Activated B cell treated with CpG ODN at 0.5 μM for 24 hours (primary cell): ENCODE data around the gene GET4. TPM values are rescaled to one million over a fixed set of nuclear protein-coding genes. Genes with fewer than 3 reads are reported as not detected.

Experiments used
- ATAC-seq: fragments of 200-7000 bp; cut with Tn5 transposase; one replicate; pipeline ENCODE4 v1.10.0; 2021; ENCODE audit warnings: low read depth, mild to moderate bottlenecking, moderate library complexity
- CTCF ChIA-PET: fragments of 350-600 bp; sonication (Branson Sonifier 250); formaldehyde crosslinking; loops from one replicate; lab custom pipeline; 2021; ENCODE audit warnings: antibody characterized with exemption; lab: Charles Lee
- POLR2A ChIA-PET: fragments of 350-600 bp; sonication (Branson Sonifier 250); formaldehyde crosslinking; loops from one replicate; lab custom pipeline; 2021; ENCODE audit warnings: antibody characterized with exemption; lab: Charles Lee
- DNase-seq: peaks from one replicate; pipeline ENCODE4 v3.0.0; 2022
- H3K27ac Mint-ChIP-seq: one replicate; pipeline ENCODE4 v1.8.0; 2020; ENCODE audit warnings: mixed read lengths
- H3K27me3 Mint-ChIP-seq: one replicate; pipeline ENCODE4 v1.8.0; 2021; ENCODE audit warnings: mixed read lengths
- H3K36me3 Mint-ChIP-seq: one replicate; pipeline ENCODE4 v1.8.0; 2021; ENCODE audit warnings: low read depth, mixed read lengths
- H3K4me1 Mint-ChIP-seq: one replicate; pipeline ENCODE4 v1.8.0; 2021; ENCODE audit warnings: mixed read lengths
- H3K4me3 Mint-ChIP-seq: one replicate; pipeline ENCODE4 v1.8.0; 2020; ENCODE audit warnings: mild to moderate bottlenecking, mixed read lengths
- H3K9me3 Mint-ChIP-seq: one replicate; pipeline ENCODE4 v1.8.0; 2020; ENCODE audit warnings: mixed read lengths
- intact Hi-C: fragments of 100-400 bp; cut with micrococcal nuclease; formaldehyde crosslinking; loops from one replicate; pipeline ENCODE4 v1.15.1; 2024
- total RNA-seq: library from RNA; stranded (reverse); gene quantifications from 2 replicates; pipeline ENCODE4 v1.2.3, GENCODE V29; 2022
- TF ChIP-seq, protein P1 (sequence below): fragments of 200-600 bp; IDR thresholded peaks from one replicate; pipeline ENCODE4 v1.8.0; 2022; ENCODE audit warnings: antibody characterized with exemption, mild to moderate bottlenecking

GET4 gene
- total RNA-seq, 1 donor from 2014 or later = 41.4 TPM

DNA sequence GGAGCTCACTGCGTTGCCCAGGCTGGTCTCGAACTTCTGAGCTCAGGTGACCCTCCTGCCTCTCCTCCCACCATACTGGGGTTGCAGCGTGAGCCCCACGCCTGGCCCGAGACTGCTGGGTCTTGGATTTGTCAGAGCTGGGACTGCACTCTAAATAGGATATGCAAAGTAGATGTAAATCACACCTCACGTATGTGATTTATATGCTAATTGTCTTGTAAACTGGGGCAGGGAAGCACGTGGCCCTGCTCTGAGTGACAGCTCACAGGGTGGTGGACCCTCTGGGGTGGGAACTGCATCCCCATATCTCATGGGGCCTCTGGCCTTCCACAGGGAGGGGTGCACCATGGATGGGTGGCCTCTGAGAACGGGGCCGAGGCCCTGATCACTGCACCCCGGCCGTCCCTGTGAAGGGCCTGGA is 34.1 kb downstream of the GET4 start:
- Mint-ChIP-seq H3K4me1 (peaks cover 15% of the 10 kb centered on the region), H3K27ac (no peak overlapping the region), H3K4me3 (peak overlapping the region; percentile 74), H3K9me3 (no peaks in the 10 kb centered on the region), H3K27me3 (no peaks in the 10 kb centered on the region), H3K36me3 (no peaks in the 10 kb centered on the region)
- intact Hi-C loops = loop anchor here (1.0 to 2.0 kb wide), 3 partner anchors 13 to 65 kb away; partner anchors contain the start of genes COX19 and GET4
- POLR2A ChIA-PET = interaction anchor here (0.6 to 1.9 kb wide), 12 partner anchors 13 to 265 kb away, joined by 3 to 17 read pairs (median 5); partner anchors contain the start of genes COX19 and ZFAND2A
- no peak for DNase-seq
- CTCF ChIA-PET = interaction anchor here (1.1 to 2.6 kb wide), 4 partner anchors 13 to 266 kb away, joined by 4 to 10 read pairs (median 6); no protein-coding TSS in a partner anchor
- TF ChIP-seq, protein P1, sequence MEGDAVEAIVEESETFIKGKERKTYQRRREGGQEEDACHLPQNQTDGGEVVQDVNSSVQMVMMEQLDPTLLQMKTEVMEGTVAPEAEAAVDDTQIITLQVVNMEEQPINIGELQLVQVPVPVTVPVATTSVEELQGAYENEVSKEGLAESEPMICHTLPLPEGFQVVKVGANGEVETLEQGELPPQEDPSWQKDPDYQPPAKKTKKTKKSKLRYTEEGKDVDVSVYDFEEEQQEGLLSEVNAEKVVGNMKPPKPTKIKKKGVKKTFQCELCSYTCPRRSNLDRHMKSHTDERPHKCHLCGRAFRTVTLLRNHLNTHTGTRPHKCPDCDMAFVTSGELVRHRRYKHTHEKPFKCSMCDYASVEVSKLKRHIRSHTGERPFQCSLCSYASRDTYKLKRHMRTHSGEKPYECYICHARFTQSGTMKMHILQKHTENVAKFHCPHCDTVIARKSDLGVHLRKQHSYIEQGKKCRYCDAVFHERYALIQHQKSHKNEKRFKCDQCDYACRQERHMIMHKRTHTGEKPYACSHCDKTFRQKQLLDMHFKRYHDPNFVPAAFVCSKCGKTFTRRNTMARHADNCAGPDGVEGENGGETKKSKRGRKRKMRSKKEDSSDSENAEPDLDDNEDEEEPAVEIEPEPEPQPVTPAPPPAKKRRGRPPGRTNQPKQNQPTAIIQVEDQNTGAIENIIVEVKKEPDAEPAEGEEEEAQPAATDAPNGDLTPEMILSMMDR = no peak
- ATAC-seq = peak; percentile 3

DNA sequence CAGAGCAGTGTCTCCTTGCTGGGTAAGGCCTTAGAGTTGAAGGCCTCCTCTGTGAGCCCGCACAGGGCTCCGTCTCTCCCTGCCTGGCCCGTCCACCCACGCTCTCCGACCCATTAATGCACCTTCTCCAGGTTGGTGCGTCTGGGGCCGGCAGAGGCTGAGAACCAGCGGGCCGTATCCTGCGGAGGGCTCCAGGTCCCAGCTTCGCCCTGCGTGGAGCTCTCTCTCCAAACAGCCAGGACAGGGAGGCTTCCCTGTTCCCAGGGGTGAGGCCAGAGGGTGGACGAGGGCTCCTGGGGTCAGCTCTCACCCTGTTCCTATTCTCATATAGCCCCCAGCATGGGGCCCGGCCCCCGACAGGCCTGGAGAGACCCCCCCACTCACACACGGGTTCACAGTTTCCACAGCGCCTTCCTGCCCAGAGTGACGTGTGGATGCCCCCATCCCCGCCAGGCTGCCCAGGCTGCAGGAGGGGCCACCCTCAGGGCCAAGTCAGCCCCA is 34.6 kb downstream of the GET4 start:
- ATAC-seq (no peak), DNase-seq (no peak)
- ChIA-PET CTCF (interaction anchor here (1.3 to 1.5 kb wide), 2 partner anchors 12 to 155 kb away, joined by 5 to 6 read pairs; no protein-coding TSS in a partner anchor), POLR2A (interaction anchor here (0.6 to 1.9 kb wide), 6 partner anchors 12 to 249 kb away, joined by 3 to 17 read pairs (median 6); partner anchors contain the start of genes COX19 and ZFAND2A)
- intact Hi-C loops = loop anchor here (1.0 to 2.0 kb wide), 3 partner anchors 12 to 64 kb away; partner anchors contain the start of genes COX19 and GET4
- no peak overlapping the region for H3K4me3 Mint-ChIP-seq
- H3K27me3 Mint-ChIP-seq = no peaks in the 10 kb centered on the region
- peaks cover 15% of the 10 kb centered on the region for H3K4me1 Mint-ChIP-seq
- H3K9me3 Mint-ChIP-seq = no peaks in the 10 kb centered on the region
- H3K36me3 Mint-ChIP-seq = no peaks in the 10 kb centered on the region
- TF ChIP-seq, protein P1 = no peak
- no peak overlapping the region for H3K27ac Mint-ChIP-seq

DNA sequence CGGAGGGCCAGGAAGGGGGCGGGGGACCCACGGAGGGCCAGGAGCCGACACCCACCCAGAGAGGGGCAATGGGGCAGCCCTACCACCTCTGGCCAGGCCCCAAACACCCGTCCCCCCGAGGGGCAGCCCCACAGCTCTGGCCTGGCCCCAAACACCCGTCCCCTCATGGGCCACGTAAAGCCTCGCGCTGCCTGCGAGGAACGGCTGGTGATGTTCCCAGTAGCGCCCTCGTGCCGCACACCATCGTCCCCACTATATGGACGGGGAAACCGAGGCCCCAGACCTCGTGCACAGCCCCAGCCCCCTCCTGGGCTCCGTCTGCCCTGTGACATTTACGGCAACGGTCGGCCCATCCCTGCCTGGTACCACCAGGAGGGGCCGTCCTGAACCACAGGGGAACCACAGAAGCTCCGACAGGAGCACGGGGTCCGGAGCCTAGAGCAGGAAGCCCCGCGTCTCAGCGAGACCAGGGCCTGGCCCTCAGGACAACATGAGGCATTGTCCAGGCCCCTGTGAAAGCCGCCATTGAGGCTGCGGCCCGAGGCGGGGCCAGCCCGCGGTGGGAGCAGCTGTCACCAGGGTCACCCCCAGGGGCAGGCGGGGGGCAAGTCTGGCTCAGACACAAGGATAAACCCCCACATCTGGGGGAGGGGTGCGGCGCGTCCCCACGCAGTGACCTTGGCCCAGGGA is 35.6 kb downstream of the GET4 start:
- no peak overlapping the region for H3K27ac Mint-ChIP-seq
- H3K4me1 Mint-ChIP-seq = peaks cover 15% of the 10 kb centered on the region
- no peak for ATAC-seq
- H3K4me3 Mint-ChIP-seq = no peak overlapping the region
- no peaks in the 10 kb centered on the region for H3K9me3 Mint-ChIP-seq
- H3K27me3 Mint-ChIP-seq = no peaks in the 10 kb centered on the region
- intact Hi-C loops = loop anchor here (2.0 kb wide), 1 partner anchor 35 kb away; the partner anchor contains the start of gene GET4
- no peak for DNase-seq
- TF ChIP-seq, protein P1 = no peak
- POLR2A ChIA-PET = interaction anchor here (0.8 kb wide), 1 partner anchor 43 kb away, joined by 8 read pairs; no protein-coding TSS in a partner anchor
- CTCF ChIA-PET = no interaction called here
- no peaks in the 10 kb centered on the region for H3K36me3 Mint-ChIP-seq

DNA sequence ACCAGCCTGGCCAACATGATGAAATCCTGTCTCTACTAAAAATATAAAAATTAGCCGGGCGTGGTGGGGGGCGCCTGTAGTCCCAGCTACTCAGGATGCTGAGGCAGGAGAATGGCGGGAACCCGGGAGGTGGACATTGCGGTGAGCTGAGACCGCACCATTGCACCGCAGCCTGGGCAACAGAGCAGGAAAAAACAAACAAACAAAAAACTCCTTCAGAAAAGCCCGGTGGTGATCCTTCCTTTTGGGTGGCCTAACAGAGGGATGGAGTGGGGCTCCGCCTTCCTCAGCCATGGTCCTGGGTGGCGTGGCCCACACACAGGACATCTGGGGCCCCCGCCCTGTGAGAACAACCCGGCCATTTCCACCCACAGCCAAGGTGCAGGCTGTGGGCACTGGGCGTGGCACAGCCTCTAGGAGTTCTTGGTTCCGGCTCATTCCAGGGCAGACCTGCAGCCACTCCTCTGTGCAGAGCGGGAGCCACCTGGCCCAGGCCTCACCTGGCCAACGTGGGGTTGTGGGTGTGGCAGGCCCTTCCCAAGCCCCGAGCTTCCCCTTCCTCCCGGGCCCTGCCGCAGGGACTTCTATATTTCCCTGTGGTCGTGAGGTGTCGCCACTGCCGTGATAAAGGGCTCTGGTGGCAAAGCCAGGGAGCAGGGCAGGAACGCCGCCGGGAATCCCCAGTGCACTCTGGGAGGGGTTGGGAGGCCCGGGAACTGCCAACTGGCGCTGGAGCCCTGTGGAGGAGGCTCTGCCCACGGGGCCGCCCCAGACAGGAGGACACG is 37.6 kb downstream of the GET4 start:
- ChIA-PET CTCF (no interaction called here), POLR2A (no interaction called here)
- Mint-ChIP-seq H3K4me3 (no peak overlapping the region), H3K4me1 (peaks cover 12% of the 10 kb centered on the region), H3K9me3 (no peaks in the 10 kb centered on the region), H3K36me3 (no peaks in the 10 kb centered on the region), H3K27me3 (no peaks in the 10 kb centered on the region), H3K27ac (no peak overlapping the region)
- no peak for DNase-seq
- intact Hi-C loops = no loop called here
- no peak for ATAC-seq
- TF ChIP-seq, protein P1 = no peak
